ENCODE measurements around the gene SIRT7.

The SIRT7 gene

DNA sequence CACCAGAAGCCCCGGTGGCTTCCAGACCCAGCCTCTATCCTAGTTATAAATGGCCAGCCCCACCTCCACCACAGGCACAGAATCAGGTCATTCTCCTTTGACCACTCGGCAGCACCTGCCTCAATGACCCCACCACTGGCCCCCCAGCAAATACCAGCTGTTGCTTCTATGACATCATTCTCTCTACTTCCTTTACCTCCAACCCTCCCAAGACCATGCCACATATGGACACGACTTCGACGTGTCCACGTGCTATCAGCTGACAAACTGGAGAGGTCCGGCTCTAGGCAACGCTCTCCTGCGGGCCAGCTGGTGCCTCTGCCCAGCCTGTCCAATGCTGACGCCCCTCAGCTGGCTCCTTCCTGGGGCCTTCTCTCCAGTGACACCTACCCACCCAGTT lies 32.5 kb downstream of the SIRT7 start:
- no peak overlapping the region for H3K4me3 ChIP-seq (ENCODE audit: low read length)
- no peak overlapping the region for H3K4me2 ChIP-seq (ENCODE audit: low read length)
- H3K27ac ChIP-seq (ENCODE audit: low read length) = no peak overlapping the region
- TF ChIP-seq CTCF (IDR thresholded peaks at IDR 0.05; ENCODE audit: low read depth, low read length) = no peak
- no peak for TF ChIP-seq EZH2phosphoT487 (IDR thresholded peaks at IDR 0.05; ENCODE audit: low read depth)
- H2AFZ ChIP-seq (ENCODE audit: low read depth, low read length) = no peak overlapping the region
- H3K36me3 ChIP-seq (replicated peaks; ENCODE audit: low read depth, low read length) = peaks cover 66% of the 10 kb centered on the region
- no peaks in the 10 kb centered on the region for H3K9me3 ChIP-seq (ENCODE audit: insufficient read depth, low read length)
- peaks cover 7% of the 10 kb centered on the region for H3K4me1 ChIP-seq (ENCODE audit: low read length)
- H3K27me3 ChIP-seq (ENCODE audit: low read depth, low read length) = no peaks in the 10 kb centered on the region
- H3K79me2 ChIP-seq (ENCODE audit: low read length) = peaks cover 50% of the 10 kb centered on the region
- H4K20me1 ChIP-seq (ENCODE audit: insufficient read depth, low read length) = 0 out of 2 replicates have a peak, but pooled peaks cover 3% of the 10 kb centered on the region
- H3K9ac ChIP-seq (ENCODE audit: low read length) = no peak overlapping the region

- no peak overlapping the region for H3K4me2 ChIP-seq (ENCODE audit: low read length)
- no peak overlapping the region for H2AFZ ChIP-seq (ENCODE audit: low read depth, low read length)
- H3K27ac ChIP-seq (ENCODE audit: low read length) = no peak overlapping the region
- TF ChIP-seq EZH2phosphoT487 (IDR thresholded peaks at IDR 0.05; ENCODE audit: low read depth) (no peak), CTCF (IDR thresholded peaks at IDR 0.05; ENCODE audit: low read depth, low read length) (no peak)
- no peaks in the 10 kb centered on the region for H3K9me3 ChIP-seq (ENCODE audit: insufficient read depth, low read length)
- no peak overlapping the region for H3K4me3 ChIP-seq (ENCODE audit: low read length)
- H3K9ac ChIP-seq (ENCODE audit: low read length) = no peak overlapping the region
- 0 out of 2 replicates have a peak, but pooled peaks cover 3% of the 10 kb centered on the region for H4K20me1 ChIP-seq (ENCODE audit: insufficient read depth, low read length)
- no peaks in the 10 kb centered on the region for H3K27me3 ChIP-seq (ENCODE audit: low read depth, low read length)
- peaks cover 2% of the 10 kb centered on the region for H3K4me1 ChIP-seq (ENCODE audit: low read length)
- H3K36me3 ChIP-seq (replicated peaks; ENCODE audit: low read depth, low read length) = peaks cover 63% of the 10 kb centered on the region
- peaks cover 45% of the 10 kb centered on the region for H3K79me2 ChIP-seq (ENCODE audit: low read length)
Observed at GRCh38 chr17:81884968-81885367, 33.0 kb downstream of the SIRT7 start.

DNA sequence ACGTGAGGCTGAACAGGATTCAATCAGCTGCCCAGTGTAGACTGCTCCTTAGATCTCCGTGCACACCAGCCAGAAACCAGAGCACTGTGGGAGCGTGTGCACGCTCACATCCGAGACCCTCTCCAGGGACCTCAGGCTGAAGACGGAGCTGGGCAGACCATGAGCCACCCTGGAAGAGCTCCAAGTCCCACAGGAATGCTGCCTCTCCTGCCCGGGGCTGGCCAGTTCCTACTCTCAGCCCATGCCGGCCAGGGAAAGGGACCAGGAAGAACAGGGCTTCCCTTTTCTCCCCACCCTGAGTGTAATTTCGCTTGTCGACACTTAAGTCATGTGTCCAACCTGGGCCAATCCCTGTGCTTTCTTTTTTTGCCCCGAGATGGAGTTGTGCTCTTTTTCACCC lies 33.5 kb downstream of the SIRT7 start:
- H3K4me2 ChIP-seq (ENCODE audit: low read length) = no peak overlapping the region
- no peak overlapping the region for H3K4me3 ChIP-seq (ENCODE audit: low read length)
- H4K20me1 ChIP-seq (ENCODE audit: insufficient read depth, low read length) = 0 out of 2 replicates have a peak, but pooled peaks cover 3% of the 10 kb centered on the region
- TF ChIP-seq EZH2phosphoT487 (IDR thresholded peaks at IDR 0.05; ENCODE audit: low read depth) = no peak
- no peak for TF ChIP-seq CTCF (IDR thresholded peaks at IDR 0.05; ENCODE audit: low read depth, low read length)
- H2AFZ ChIP-seq (ENCODE audit: low read depth, low read length) = no peak overlapping the region
- H3K36me3 ChIP-seq (replicated peaks; ENCODE audit: low read depth, low read length) = peaks cover 59% of the 10 kb centered on the region
- H3K27me3 ChIP-seq (ENCODE audit: low read depth, low read length) = no peaks in the 10 kb centered on the region
- no peaks in the 10 kb centered on the region for H3K4me1 ChIP-seq (ENCODE audit: low read length)
- no peaks in the 10 kb centered on the region for H3K9me3 ChIP-seq (ENCODE audit: insufficient read depth, low read length)
- H3K27ac ChIP-seq (ENCODE audit: low read length) = no peak overlapping the region
- no peak overlapping the region for H3K9ac ChIP-seq (ENCODE audit: low read length)
- peaks cover 41% of the 10 kb centered on the region for H3K79me2 ChIP-seq (ENCODE audit: low read length)

DNA sequence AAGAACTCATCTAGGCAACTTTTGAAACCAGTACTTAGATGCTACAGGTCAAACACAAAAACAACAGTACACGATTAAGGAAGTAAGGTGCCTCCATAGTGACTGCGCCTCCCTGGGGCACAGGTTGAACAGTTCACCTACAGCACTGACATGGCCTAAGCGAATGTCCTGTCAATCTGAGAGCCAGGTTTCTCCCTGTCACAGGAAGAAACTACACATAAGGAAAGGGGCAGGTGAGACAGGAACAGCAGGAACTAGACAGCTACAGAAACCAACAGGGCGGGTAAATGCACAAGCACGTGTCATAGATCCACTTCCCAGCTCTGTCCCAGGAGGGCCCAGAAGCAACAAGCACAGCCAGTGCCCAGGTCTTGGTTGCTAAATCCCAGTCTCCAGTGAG lies 38.9 kb downstream of the SIRT7 start:
- no peak overlapping the region for H3K27ac ChIP-seq (ENCODE audit: low read length)
- H3K36me3 ChIP-seq (replicated peaks; ENCODE audit: low read depth, low read length) = peaks cover 27% of the 10 kb centered on the region
- H2AFZ ChIP-seq (ENCODE audit: low read depth, low read length) = no peak overlapping the region
- H3K4me2 ChIP-seq (ENCODE audit: low read length) = no peak overlapping the region
- H3K9me3 ChIP-seq (ENCODE audit: insufficient read depth, low read length) = no peaks in the 10 kb centered on the region
- TF ChIP-seq EZH2phosphoT487 (IDR thresholded peaks at IDR 0.05; ENCODE audit: low read depth) = no peak
- no peak for TF ChIP-seq CTCF (IDR thresholded peaks at IDR 0.05; ENCODE audit: low read depth, low read length)
- H3K27me3 ChIP-seq (ENCODE audit: low read depth, low read length) = no peaks in the 10 kb centered on the region
- no peaks in the 10 kb centered on the region for H4K20me1 ChIP-seq (ENCODE audit: insufficient read depth, low read length)
- H3K4me3 ChIP-seq (ENCODE audit: low read length) = no peak overlapping the region
- H3K4me1 ChIP-seq (ENCODE audit: low read length) = no peaks in the 10 kb centered on the region
- no peak overlapping the region for H3K9ac ChIP-seq (ENCODE audit: low read length)
- peaks cover 6% of the 10 kb centered on the region; the same call in 1 of the 2 replicates for H3K79me2 ChIP-seq (ENCODE audit: low read length)

All from OCI-LY3 (cell line).